Natural killer cell (primary cell): ENCODE data around the gene PFAS. TPM values are rescaled to one million over a fixed set of nuclear protein-coding genes. Genes with fewer than 3 reads are reported as not detected.
"Not testable (repeated sequence)": the region's sequence is repeated elsewhere in the genome, so short reads cannot be mapped to it uniquely, and the experiment has no call there.

ENCODE experiments used
- ATAC-seq, 3 donors: fragments of 150-1000 bp in 2 of 3; fragments of 200-7000 bp in 1 of 3; cut with Tn5 transposase; 1 replicate in 1 of 3; 2 replicates in 2 of 3; pipeline ENCODE4 v1.10.0; 2021; ENCODE audit warnings: mild to moderate bottlenecking in 2 of 3, moderate library complexity in 2 of 3
- DNase-seq, 2 donors: peaks; one replicate each; pipeline versions ENCODE4 v3.0.0 to v3.0.0-alpha.2; 2013 to 2021; ENCODE audit warnings: mixed read lengths in 1 of 2
- H3K27ac ChIP-seq: one replicate; pipeline ENCODE4 v1.5.1; 2013; ENCODE audit warnings: mild to moderate bottlenecking, low read length
- H3K27me3 ChIP-seq: one replicate; pipeline ENCODE4 v1.6.1; 2013; ENCODE audit warnings: low read length; ENCODE audit not compliant: control insufficient read depth, insufficient read depth
- H3K36me3 ChIP-seq: one replicate; pipeline ENCODE4 v1.6.1; 2013; ENCODE audit warnings: low read length; ENCODE audit not compliant: control insufficient read depth, insufficient read depth
- H3K4me1 ChIP-seq: one replicate; pipeline ENCODE4 v1.6.1; 2013; ENCODE audit warnings: low read length; ENCODE audit not compliant: control insufficient read depth, insufficient read depth
- H3K4me3 ChIP-seq: one replicate; pipeline ENCODE4 v1.5.1; 2013; ENCODE audit warnings: low read length
- H3K9me3 ChIP-seq: one replicate; pipeline ENCODE4 v1.6.1; 2013; ENCODE audit warnings: low read length; ENCODE audit not compliant: control insufficient read depth, insufficient read depth
- H3K27ac Mint-ChIP-seq, 2 donors: one replicate each; pipeline ENCODE4 v1.8.0; 2022; ENCODE audit warnings: mild to moderate bottlenecking in 2 of 2, mixed read lengths in 2 of 2, moderate library complexity in 1 of 2
- H3K27me3 Mint-ChIP-seq, 2 donors: one replicate each; pipeline ENCODE4 v1.8.0; 2022; ENCODE audit warnings: low read depth in 2 of 2, mixed read lengths in 2 of 2
- H3K36me3 Mint-ChIP-seq: one replicate; pipeline ENCODE4 v1.8.0; 2022; ENCODE audit warnings: mixed read lengths
- H3K4me1 Mint-ChIP-seq, 2 donors: one replicate each; pipeline ENCODE4 v1.8.0; 2022; ENCODE audit warnings: mixed read lengths in 2 of 2
- H3K4me3 Mint-ChIP-seq: one replicate; pipeline ENCODE4 v1.8.0; 2022; ENCODE audit warnings: mild to moderate bottlenecking, moderate library complexity, mixed read lengths
- H3K9me3 Mint-ChIP-seq, 2 donors: one replicate each; pipeline ENCODE4 v1.8.0; 2022; ENCODE audit warnings: mixed read lengths in 2 of 2
- CTCF ChIP-seq: fragments of 200-600 bp; IDR thresholded peaks from one replicate; pipeline ENCODE4 v1.8.0; 2022; ENCODE audit warnings: antibody characterized with exemption
- WGBS: methylation state at CpG from one replicate; pipeline ENCODE4 v1.1.7; 2013; ENCODE audit warnings: missing lambda C conversion rate; ENCODE audit not compliant: insufficient coverage; 5-methylcytosine and 5-hydroxymethylcytosine counted together
- intact Hi-C: fragments of 100-400 bp; cut with micrococcal nuclease; formaldehyde crosslinking; loops from one replicate; pipeline ENCODE4 v1.14.2; 2022
- total RNA-seq, 4 donors: library from RNA; stranded (reverse); fragments of 120-200 nt in 1 of 4; gene quantifications; one replicate each; pipeline versions ENCODE4 v1.2.3 to v1.2.4, GENCODE V29; 2013 to 2022

The PFAS gene
- total RNA-seq, 3 donors from 2014 or later (not counting 1 experiment from before 2014, with no cell fraction given): 23.6 to 30.0 (median 24.0) TPM

- H3K27me3 Mint-ChIP-seq: no peaks in the 10 kb centered on the region
- Histone ChIP-seq H3K27me3 (no peaks in the 10 kb centered on the region), H3K36me3 (no peaks in the 10 kb centered on the region), H3K27ac (peak within 1 kb of the TSS; percentile 56), H3K4me3 (peak within 1 kb of the TSS; percentile 63), H3K9me3 (no peaks in the 10 kb centered on the region), H3K4me1 (peaks cover 16% of the 10 kb centered on the region)
- intact Hi-C loops: loop anchor here (5.0 kb wide), 1 partner anchor 37 kb away; the partner anchor contains the start of genes CTC1 and PFAS
- H3K9me3 Mint-ChIP-seq: no peaks in the 10 kb centered on the region
- WGBS: under 1% methylated on average over 46 of the region's 46 CpGs
- peak; percentile 97 to 100 (median 99) for ATAC-seq
- H3K4me1 Mint-ChIP-seq: peaks cover 20 to 24% of the 10 kb centered on the region in 2 donors
- no peaks in the 10 kb centered on the region for H3K36me3 Mint-ChIP-seq
- peak within 1 kb of the TSS; percentile 98 for H3K4me3 Mint-ChIP-seq
- no peak for TF ChIP-seq CTCF
- DNase-seq: peak; percentile 91 to 97
- H3K27ac Mint-ChIP-seq: peak within 1 kb of the TSS; percentile 85 to 86
Measured at GRCh38 chr17:8209907-8210760, 39.0 kb upstream of the PFAS start, which contains the start of gene AURKB. Gene AURKB (minus strand): TSS chr17:8210575. CDS start chr17:8210224, 351 bp downstream.

GRCh38 chr17:8210761-8211458 is 38.2 kb upstream of the PFAS start:
- DNase-seq (no peak), ATAC-seq (peak in 1 of 3 donors; percentile 23)
- Histone ChIP-seq H3K27me3 (no peaks in the 10 kb centered on the region), H3K4me1 (peaks cover 16% of the 10 kb centered on the region), H3K36me3 (no peaks in the 10 kb centered on the region), H3K9me3 (no peaks in the 10 kb centered on the region), H3K27ac (peak overlapping the region; percentile 56), H3K4me3 (peak overlapping the region; percentile 63)
- 21% methylated on average over 17 of the region's 22 CpGs for WGBS
- Mint-ChIP-seq H3K36me3 (no peaks in the 10 kb centered on the region), H3K9me3 (no peaks in the 10 kb centered on the region), H3K4me1 (peaks cover 20 to 24% of the 10 kb centered on the region in 2 donors), H3K27me3 (no peaks in the 10 kb centered on the region), H3K27ac (peak overlapping the region; percentile 85 to 86), H3K4me3 (peak overlapping the region; percentile 98)
- intact Hi-C loops: loop anchor here (5.0 kb wide), 1 partner anchor 36 kb away; the partner anchor contains the start of genes CTC1 and PFAS
- TF ChIP-seq CTCF: no peak

- Histone ChIP-seq H3K36me3 (no peaks in the 10 kb centered on the region), H3K4me1 (peaks cover 16% of the 10 kb centered on the region), H3K27ac (no peak overlapping the region), H3K9me3 (no peaks in the 10 kb centered on the region), H3K4me3 (no peak overlapping the region), H3K27me3 (no peaks in the 10 kb centered on the region)
- no peaks in the 10 kb centered on the region for H3K27me3 Mint-ChIP-seq
- no peak for ATAC-seq
- intact Hi-C loops: loop anchor here (5.0 kb wide), 1 partner anchor 35 kb away; the partner anchor contains the start of genes CTC1 and PFAS
- no peak overlapping the region for H3K4me3 Mint-ChIP-seq
- no peaks in the 10 kb centered on the region for H3K9me3 Mint-ChIP-seq
- no peaks in the 10 kb centered on the region for H3K36me3 Mint-ChIP-seq
- no peak for DNase-seq
- no peak overlapping the region for H3K27ac Mint-ChIP-seq
- WGBS: 94% methylated on average over 13 of the region's 14 CpGs
- TF ChIP-seq CTCF: no peak
- peaks cover 20 to 24% of the 10 kb centered on the region in 2 donors for H3K4me1 Mint-ChIP-seq
Measured at GRCh38 chr17:8212312-8213180, 36.5 kb upstream of the PFAS start.

- not testable (repeated sequence) for H3K27me3 Mint-ChIP-seq, H3K36me3 ChIP-seq, DNase-seq, H3K9me3 Mint-ChIP-seq, ATAC-seq, H3K27ac ChIP-seq, H3K27me3 ChIP-seq, H3K36me3 Mint-ChIP-seq, H3K27ac Mint-ChIP-seq, H3K9me3 ChIP-seq, H3K4me3 ChIP-seq, H3K4me3 Mint-ChIP-seq
- H3K4me1 Mint-ChIP-seq: peaks cover 19 to 20% of the 10 kb centered on the region in 2 donors
- intact Hi-C loops: loop anchor here (5.0 kb wide), 1 partner anchor 33 kb away; the partner anchor contains the start of genes CTC1 and PFAS
- H3K4me1 ChIP-seq: peaks cover 16% of the 10 kb centered on the region
- WGBS: 94% methylated on average over 15 of the region's 15 CpGs
Measured at GRCh38 chr17:8214000-8214399, 35.1 kb upstream of the PFAS start.
